HepG2 (cell line): Measurements from ENCODE around the gene SPON2. TPM values are rescaled to one million over a fixed set of nuclear protein-coding genes. Genes with fewer than 3 reads are reported as not detected.

Experiments
- AGO2 ChIP-seq: fragments of 200-400 bp; formaldehyde crosslinking; optimal IDR thresholded peaks from 2 replicates; pipeline ENCODE3; 2017; ENCODE audit warnings: mild to moderate bottlenecking, low read depth, low read length, moderate library complexity
- ATF7 ChIP-seq, 2 experiments: fragments of 450-650 bp in 1 of 2; sonication (generic) in 1 of 2; formaldehyde crosslinking in 1 of 2; IDR thresholded peaks; 2 replicates each; pipeline versions ENCODE4 v1.4.0 to v1.6.1; 2016 to 2020; ENCODE audit warnings: antibody characterized with exemption in 1 of 2, mild to moderate bottlenecking in 1 of 2, missing genetic modification reagents in 1 of 2
- CREM ChIP-seq, 2 experiments: sonication (generic) in 1 of 2; formaldehyde crosslinking in 1 of 2; IDR thresholded peaks; 2 replicates each; pipeline versions ENCODE4 v1.4.0 to v1.6.1; 2016 to 2020; ENCODE audit warnings: antibody characterized with exemption in 1 of 2, mild to moderate bottlenecking in 1 of 2, missing genetic modification reagents in 1 of 2
- EP300 ChIP-seq, 3 experiments: sonication (generic) in 1 of 3; formaldehyde crosslinking in 1 of 3; IDR thresholded peaks; 2 replicates each; pipeline versions ENCODE4 v1.5.1 to v1.6.1; 2011 to 2020; ENCODE audit warnings: low read depth in 2 of 3, low read length in 2 of 3, borderline replicate concordance in 1 of 3, improper control_type of control experiment in 1 of 3, mild to moderate bottlenecking in 1 of 3, missing genetic modification reagents in 1 of 3, moderate library complexity in 1 of 3
- IKZF4 ChIP-seq: sonication (generic); formaldehyde crosslinking; IDR thresholded peaks from 2 replicates; pipeline ENCODE4 v1.5.1; 2020; ENCODE audit warnings: borderline replicate concordance, mild to moderate bottlenecking, low read depth, missing genetic modification reagents; ENCODE audit errors: not compliant biosample characterization
- NAIF1 ChIP-seq: sonication (generic); formaldehyde crosslinking; IDR thresholded peaks from 2 replicates; pipeline ENCODE4 v1.5.0; 2020; ENCODE audit warnings: mild to moderate bottlenecking, missing genetic modification reagents, borderline replicate concordance
- NFIB ChIP-seq: sonication (generic); formaldehyde crosslinking; IDR thresholded peaks from 2 replicates; pipeline ENCODE4 v1.9.0; 2021; ENCODE audit warnings: missing genetic modification reagents, mild to moderate bottlenecking, borderline replicate concordance
- RFX1 ChIP-seq: fragments of 450-650 bp; IDR thresholded peaks from 2 replicates; pipeline ENCODE4 v1.6.1; 2017
- SIX1 ChIP-seq: sonication (generic); formaldehyde crosslinking; IDR thresholded peaks from 2 replicates; pipeline ENCODE4 v1.4.0; 2020; ENCODE audit warnings: missing genetic modification reagents, borderline replicate concordance
- SSRP1 ChIP-seq: IDR thresholded peaks from 2 replicates; pipeline ENCODE4 v1.6.1; 2016; ENCODE audit warnings: control low read depth
- STAT5B ChIP-seq: sonication (generic); formaldehyde crosslinking; IDR thresholded peaks from 2 replicates; pipeline ENCODE4 v1.4.0; 2020; ENCODE audit warnings: missing genetic modification reagents
- TAF1 ChIP-seq: sonication (generic); formaldehyde crosslinking; IDR thresholded peaks from 2 replicates; pipeline ENCODE4 v1.4.0; 2020; ENCODE audit warnings: missing genetic modification reagents
- TBX2 ChIP-seq: sonication (generic); formaldehyde crosslinking; IDR thresholded peaks from 2 replicates; pipeline ENCODE4 v1.5.0; 2020; ENCODE audit warnings: missing genetic modification reagents, mild to moderate bottlenecking, borderline replicate concordance
- XBP1 ChIP-seq: sonication (generic); formaldehyde crosslinking; IDR thresholded peaks from 2 replicates; pipeline ENCODE4 v1.5.0; 2020; ENCODE audit warnings: missing genetic modification reagents
- ZNF20 ChIP-seq: sonication (generic); formaldehyde crosslinking; IDR thresholded peaks from 2 replicates; pipeline ENCODE4 v1.4.0; 2020; ENCODE audit warnings: mild to moderate bottlenecking, moderate library complexity, missing genetic modification reagents
- ZNF33A ChIP-seq: sonication (generic); formaldehyde crosslinking; IDR thresholded peaks from 2 replicates; pipeline ENCODE4 v1.5.1; 2020; ENCODE audit warnings: missing genetic modification reagents, mild to moderate bottlenecking, moderate library complexity, borderline replicate concordance
- ZNF431 ChIP-seq: sonication (generic); formaldehyde crosslinking; IDR thresholded peaks from 2 replicates; pipeline ENCODE4 v1.9.0; 2022; ENCODE audit warnings: missing genetic modification reagents, low read depth, mild to moderate bottlenecking, borderline replicate concordance
- polyA plus RNA-seq, 8 experiments: library from polyadenylated mRNA; depleted of rRNA in 3 of 8; stranded (reverse) in 7 of 8; unstranded in 1 of 8; fragments of >200 nt; fragmentation: Illumina TruSeq in 4 of 8; extraction: Trizol in 4 of 8; gene quantifications; 2 replicates each; pipeline versions ENCODE4 v1.2.1 to v1.2.3, GENCODE V29; 2011 to 2016; ENCODE audit warnings: low read depth in 4 of 8, missing spikeins in 1 of 8, mixed read lengths in 1 of 8; ENCODE audit not compliant: insufficient read depth in 1 of 8
- total RNA-seq, 5 experiments: library from RNA; depleted of rRNA; stranded (reverse); fragments of >200 nt; fragmentation: Illumina TruSeq; extraction: Trizol; gene quantifications; 2 replicates each; pipeline ENCODE4 v1.2.3, GENCODE V29; 2016; ENCODE audit warnings: low read depth in 1 of 5
- TF ChIP-seq, protein P1 (sequence below): sonication (generic); formaldehyde crosslinking; IDR thresholded peaks from 2 replicates; pipeline ENCODE4 v1.4.0; 2020; ENCODE audit warnings: missing genetic modification reagents; ENCODE audit errors: not compliant biosample characterization
- TF ChIP-seq, protein P2 (sequence below): sonication (generic); formaldehyde crosslinking; conservative IDR thresholded peaks from 2 replicates; pipeline ENCODE4 v1.5.0; 2020; ENCODE audit warnings: missing genetic modification reagents
- TF ChIP-seq, protein P3 (sequence below): sonication (generic); formaldehyde crosslinking; IDR thresholded peaks from 2 replicates; pipeline ENCODE4 v1.5.0; 2020; ENCODE audit warnings: missing genetic modification reagents
- TF ChIP-seq, protein P4 (sequence below): sonication (generic); formaldehyde crosslinking; IDR thresholded peaks from 2 replicates; pipeline ENCODE4 v1.4.0; 2020; ENCODE audit warnings: missing genetic modification reagents

Gene SPON2
- total and polyA plus RNA-seq, 2 of the 13 experiments (the other 11 are each of a cell fraction or from before 2014, with no cell fraction given) = 17.4 to 55.2 TPM

DNA sequence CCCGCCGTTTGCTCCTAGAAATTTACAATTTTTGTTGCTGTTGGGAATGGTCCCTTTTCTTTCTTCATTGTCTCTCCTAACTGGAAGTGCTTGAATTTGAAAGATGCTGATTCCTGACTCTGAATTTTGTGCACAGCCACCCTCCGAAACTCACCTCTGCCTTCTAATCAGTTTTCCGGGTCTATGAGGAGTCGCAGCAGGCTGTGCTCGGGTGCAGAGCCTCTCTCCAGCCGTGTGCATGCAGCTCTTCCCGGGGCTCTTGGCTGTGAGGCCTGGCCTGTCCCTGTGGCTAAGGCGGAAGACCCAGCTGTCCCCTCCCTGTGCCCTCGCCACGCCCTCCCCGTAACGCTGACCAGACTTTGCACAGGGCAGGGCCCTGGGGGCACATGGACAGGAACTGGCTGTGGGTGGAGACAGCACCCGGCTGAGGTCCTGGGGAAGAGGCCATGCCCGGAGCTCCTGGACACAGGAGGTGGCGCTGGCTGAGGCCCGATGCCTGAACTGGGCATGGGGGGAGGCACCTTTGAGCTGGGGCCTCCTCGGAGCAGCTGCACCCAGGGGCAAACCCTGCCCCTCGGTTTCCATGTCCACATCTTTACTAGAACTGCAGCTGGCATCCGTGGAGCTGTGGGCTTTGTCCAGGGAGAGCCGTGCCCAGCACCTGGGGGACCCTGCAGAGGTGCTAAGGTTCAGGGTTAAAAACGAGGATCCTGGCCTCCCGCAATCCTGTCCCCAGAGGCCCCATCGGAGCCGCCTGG lies 32.6 kb upstream of the SPON2 start (continued):
- TF ChIP-seq, protein P1, sequence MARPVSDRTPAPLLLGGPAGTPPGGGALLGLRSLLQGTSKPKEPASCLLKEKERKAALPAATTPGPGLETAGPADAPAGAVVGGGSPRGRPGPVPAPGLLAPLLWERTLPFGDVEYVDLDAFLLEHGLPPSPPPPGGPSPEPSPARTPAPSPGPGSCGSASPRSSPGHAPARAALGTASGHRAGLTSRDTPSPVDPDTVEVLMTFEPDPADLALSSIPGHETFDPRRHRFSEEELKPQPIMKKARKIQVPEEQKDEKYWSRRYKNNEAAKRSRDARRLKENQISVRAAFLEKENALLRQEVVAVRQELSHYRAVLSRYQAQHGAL = no peak
- peak; percentile 43; the same call in 1 of the 2 replicates for TF ChIP-seq CREM (IDR thresholded peaks at IDR 0.05)
- no peak for TF ChIP-seq CREM (CRISPR knock-in tag; IDR thresholded peaks at IDR 0.05)
- no peak for TF ChIP-seq AGO2
- peak; percentile 92 for TF ChIP-seq TAF1 (CRISPR knock-in tag)
- TF ChIP-seq ATF7 (IDR thresholded peaks at IDR 0.05) = no peak
- peak; percentile 60; the same call in 1 of the 2 replicates for TF ChIP-seq ATF7 (CRISPR knock-in tag; IDR thresholded peaks at IDR 0.05)
- no peak; a peak in 1 of 4 replicates for TF ChIP-seq EP300 (IDR thresholded peaks at IDR 0.05; ENCODE audit: low read depth in 2 of 2, low read length in 2 of 2)
- TF ChIP-seq EP300 (CRISPR knock-in tag; IDR thresholded peaks at IDR 0.05; ENCODE audit: borderline replicate concordance) = peak; percentile 65; the same call in 1 of the 2 replicates
- peak; percentile 65; the same call in 1 of the 2 replicates for TF ChIP-seq ZNF20
- TF ChIP-seq IKZF4 (CRISPR knock-in tag) = peak; percentile 29
- TF ChIP-seq, protein P2, sequence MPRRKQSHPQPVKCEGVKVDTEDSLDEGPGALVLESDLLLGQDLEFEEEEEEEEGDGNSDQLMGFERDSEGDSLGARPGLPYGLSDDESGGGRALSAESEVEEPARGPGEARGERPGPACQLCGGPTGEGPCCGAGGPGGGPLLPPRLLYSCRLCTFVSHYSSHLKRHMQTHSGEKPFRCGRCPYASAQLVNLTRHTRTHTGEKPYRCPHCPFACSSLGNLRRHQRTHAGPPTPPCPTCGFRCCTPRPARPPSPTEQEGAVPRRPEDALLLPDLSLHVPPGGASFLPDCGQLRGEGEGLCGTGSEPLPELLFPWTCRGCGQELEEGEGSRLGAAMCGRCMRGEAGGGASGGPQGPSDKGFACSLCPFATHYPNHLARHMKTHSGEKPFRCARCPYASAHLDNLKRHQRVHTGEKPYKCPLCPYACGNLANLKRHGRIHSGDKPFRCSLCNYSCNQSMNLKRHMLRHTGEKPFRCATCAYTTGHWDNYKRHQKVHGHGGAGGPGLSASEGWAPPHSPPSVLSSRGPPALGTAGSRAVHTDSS (CRISPR knock-in tag) = no peak
- TF ChIP-seq, protein P3, sequence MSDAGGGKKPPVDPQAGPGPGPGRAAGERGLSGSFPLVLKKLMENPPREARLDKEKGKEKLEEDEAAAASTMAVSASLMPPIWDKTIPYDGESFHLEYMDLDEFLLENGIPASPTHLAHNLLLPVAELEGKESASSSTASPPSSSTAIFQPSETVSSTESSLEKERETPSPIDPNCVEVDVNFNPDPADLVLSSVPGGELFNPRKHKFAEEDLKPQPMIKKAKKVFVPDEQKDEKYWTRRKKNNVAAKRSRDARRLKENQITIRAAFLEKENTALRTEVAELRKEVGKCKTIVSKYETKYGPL (CRISPR knock-in tag) = no peak
- 0 out of 2 replicates have a peak, but pooled peaks have one; percentile 31 for TF ChIP-seq STAT5B (CRISPR knock-in tag)
- TF ChIP-seq TBX2 (CRISPR knock-in tag) = peak; percentile 83
- no peak for TF ChIP-seq NAIF1
- TF ChIP-seq ZNF431 = peak; percentile 84
- TF ChIP-seq SSRP1 (CRISPR knock-in tag) = no peak
- TF ChIP-seq, protein P4, sequence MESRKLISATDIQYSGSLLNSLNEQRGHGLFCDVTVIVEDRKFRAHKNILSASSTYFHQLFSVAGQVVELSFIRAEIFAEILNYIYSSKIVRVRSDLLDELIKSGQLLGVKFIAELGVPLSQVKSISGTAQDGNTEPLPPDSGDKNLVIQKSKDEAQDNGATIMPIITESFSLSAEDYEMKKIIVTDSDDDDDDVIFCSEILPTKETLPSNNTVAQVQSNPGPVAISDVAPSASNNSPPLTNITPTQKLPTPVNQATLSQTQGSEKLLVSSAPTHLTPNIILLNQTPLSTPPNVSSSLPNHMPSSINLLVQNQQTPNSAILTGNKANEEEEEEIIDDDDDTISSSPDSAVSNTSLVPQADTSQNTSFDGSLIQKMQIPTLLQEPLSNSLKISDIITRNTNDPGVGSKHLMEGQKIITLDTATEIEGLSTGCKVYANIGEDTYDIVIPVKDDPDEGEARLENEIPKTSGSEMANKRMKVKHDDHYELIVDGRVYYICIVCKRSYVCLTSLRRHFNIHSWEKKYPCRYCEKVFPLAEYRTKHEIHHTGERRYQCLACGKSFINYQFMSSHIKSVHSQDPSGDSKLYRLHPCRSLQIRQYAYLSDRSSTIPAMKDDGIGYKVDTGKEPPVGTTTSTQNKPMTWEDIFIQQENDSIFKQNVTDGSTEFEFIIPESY (CRISPR knock-in tag) = peak; percentile 56
- no peak for TF ChIP-seq XBP1 (CRISPR knock-in tag)
- 0 out of 2 replicates have a peak, but pooled peaks have one; percentile 43 for TF ChIP-seq NFIB (CRISPR knock-in tag)
- TF ChIP-seq SIX1 (CRISPR knock-in tag) = no peak
- TF ChIP-seq RFX1 = no peak
- no peak for TF ChIP-seq ZNF33A
